NCI-H460 (cell line): Measurements from ENCODE around the gene NCOA7. TPM values are rescaled to one million over a fixed set of nuclear protein-coding genes. Genes with fewer than 3 reads are reported as not detected.
A peak's percentile ranks its signal among the peaks of the same experiment; 100 is the strongest.
"Not testable (repeated sequence)": the region's sequence is repeated elsewhere in the genome, so short reads cannot be mapped to it uniquely, and the experiment has no call there.

ENCODE experiments used
- DNase-seq: peaks from one replicate; pipeline ENCODE4 v3.0.0-alpha.2; 2016; ENCODE audit warnings: low read depth; ENCODE audit errors: extremely low read depth
- total RNA-seq: library from RNA; depleted of rRNA; stranded (reverse); fragments of >200 nt; shearing (Covaris generic); gene quantifications from 2 replicates; pipeline ENCODE4 v1.2.3, GENCODE V29; 2014

Gene NCOA7
- total RNA-seq, 1 experiment from 2014 or later = 250 TPM

GRCh38 chr6:125913864-125914351 is 123.1 kb downstream of the NCOA7 start:
- DNase-seq = peak; percentile 91

- DNase-seq = no peak
These were observed 127.5 kb downstream of the NCOA7 start for GRCh38 chr6:125918230-125918629.

- peak; percentile 86 for DNase-seq
These were observed 128.2 kb downstream of the NCOA7 start for GRCh38 chr6:125918681-125919566.

- DNase-seq = no peak
These were observed 128.9 kb downstream of the NCOA7 start for GRCh38 chr6:125919618-125920017.

GRCh38 chr6:125922322-125922860 is 131.6 kb downstream of the NCOA7 start:
- peak; percentile 67 for DNase-seq

GRCh38 chr6:125923366-125923877 is 132.7 kb downstream of the NCOA7 start:
- DNase-seq = peak; percentile 73

GRCh38 chr6:125924169-125924568 is 133.4 kb downstream of the NCOA7 start:
- DNase-seq = peak; percentile 72

GRCh38 chr6:125924697-125925358 is 134.1 kb downstream of the NCOA7 start:
- no peak for DNase-seq

GRCh38 chr6:125926711-125927110 is 136.0 kb downstream of the NCOA7 start:
- DNase-seq = no peak

- DNase-seq = no peak
These were observed 137.0 kb downstream of the NCOA7 start for GRCh38 chr6:125927761-125928160.

GRCh38 chr6:125930765-125931418 is 140.1 kb downstream of the NCOA7 start:
- DNase-seq = no peak

- DNase-seq = no peak
These were observed 141.1 kb downstream of the NCOA7 start for GRCh38 chr6:125931733-125932450.

- no peak for DNase-seq
These were observed 141.7 kb downstream of the NCOA7 start for GRCh38 chr6:125932451-125932795.

GRCh38 chr6:125935520-125935919 is 144.8 kb downstream of the NCOA7 start:
- not testable (repeated sequence) for DNase-seq

GRCh38 chr6:125939026-125939425 is 148.3 kb downstream of the NCOA7 start:
- no peak for DNase-seq

GRCh38 chr6:125939791-125940190 is 149.0 kb downstream of the NCOA7 start:
- DNase-seq = no peak

- no peak for DNase-seq
These were observed 149.7 kb downstream of the NCOA7 start for GRCh38 chr6:125940247-125941041.

GRCh38 chr6:125942672-125943527 is 152.1 kb downstream of the NCOA7 start:
- no peak for DNase-seq
